Activated T-cell treated with anti-CD3 and anti-CD28 coated beads for 4 hours (primary cell): ENCODE data around the gene PCSK6.
"Not testable (repeated sequence)": the region's sequence is repeated elsewhere in the genome, so short reads cannot be mapped to it uniquely, and the experiment has no call there.

Experiments used
- DNase-seq: peaks from one replicate; pipeline ENCODE4 v3.0.0-alpha.2; 2020

PCSK6 gene

GRCh38 chr15:101394654-101395053, 94.9 kb downstream of the PCSK6 start:
- DNase-seq = no peak

- DNase-seq = no peak
Measured at GRCh38 chr15:101394056-101394630, 95.4 kb downstream of the PCSK6 start.

GRCh38 chr15:101393172-101393571, 96.3 kb downstream of the PCSK6 start:
- DNase-seq = no peak

DNA sequence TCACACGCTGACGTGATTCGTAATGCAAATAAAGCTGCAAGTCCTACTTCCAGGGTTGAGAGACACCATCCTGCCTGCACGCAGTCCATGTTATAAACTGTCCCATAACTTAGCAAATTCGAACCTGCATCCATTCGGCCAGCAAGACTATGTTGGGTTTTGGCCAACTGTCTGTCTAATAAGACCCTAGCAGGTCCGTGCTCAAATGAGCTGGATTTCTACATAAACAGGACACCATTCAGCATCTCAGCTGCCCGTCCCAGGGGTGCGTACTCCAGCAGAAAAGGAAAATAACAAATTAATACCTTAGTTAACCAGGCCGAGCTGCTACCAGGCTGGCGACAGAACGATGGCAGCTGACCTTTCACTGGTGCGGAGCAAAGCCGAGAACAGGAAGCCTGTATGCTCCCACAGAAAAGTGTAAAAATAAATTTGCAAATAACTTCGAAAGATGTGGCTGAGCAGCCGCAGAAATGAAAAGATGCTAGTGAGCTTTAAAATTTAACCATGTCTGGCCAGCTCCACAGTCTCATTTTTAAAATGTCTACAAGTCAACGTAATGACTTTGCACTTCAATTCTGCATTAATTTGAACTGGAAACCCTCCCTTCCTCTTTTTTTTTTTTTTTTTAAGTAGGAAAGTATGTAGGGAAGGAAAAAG, 97.4 kb downstream of the PCSK6 start:
- no peak for DNase-seq

- no peak for DNase-seq
Measured at GRCh38 chr15:101391431-101391830, 98.1 kb downstream of the PCSK6 start.

DNA sequence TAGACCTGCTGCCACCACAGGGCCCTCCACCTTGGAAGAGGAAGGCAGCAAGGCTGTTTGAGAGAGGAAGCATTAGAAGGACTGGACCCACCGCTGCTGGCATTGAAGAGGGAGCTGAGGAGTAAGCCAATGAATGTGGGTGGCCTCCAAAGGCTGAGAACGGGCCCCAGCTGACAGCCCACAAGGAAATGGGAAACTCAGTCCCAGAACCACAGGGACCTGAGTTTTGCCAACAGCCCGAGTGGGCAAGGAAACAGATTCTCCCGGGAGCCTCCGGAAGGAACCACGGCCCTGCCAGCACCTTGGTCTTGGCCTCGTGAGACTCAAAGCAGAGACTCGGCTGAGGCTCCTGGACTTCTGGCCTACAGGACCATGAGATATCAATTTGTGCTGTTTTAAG, 99.0 kb downstream of the PCSK6 start:
- DNase-seq = no peak

DNA sequence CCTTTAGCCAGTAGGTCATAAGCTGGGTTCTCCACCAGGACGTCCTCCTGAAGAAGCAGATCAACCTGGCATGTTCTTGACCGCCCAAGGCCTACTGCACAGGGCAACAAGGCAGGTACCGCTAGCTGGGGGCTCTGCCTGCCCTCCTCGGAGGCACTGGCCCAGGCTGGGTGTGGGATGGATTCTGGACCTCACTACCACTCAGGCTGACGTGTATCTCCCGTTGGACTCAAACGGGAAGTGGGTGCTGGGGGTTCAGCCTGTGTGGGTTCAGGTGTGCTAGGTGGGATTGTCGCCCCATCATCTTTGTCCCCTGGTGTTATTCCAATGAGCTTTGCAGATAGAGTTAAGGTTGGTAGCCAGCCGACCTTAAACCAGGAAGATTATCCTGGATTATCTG, 99.4 kb downstream of the PCSK6 start:
- no peak for DNase-seq

DNA sequence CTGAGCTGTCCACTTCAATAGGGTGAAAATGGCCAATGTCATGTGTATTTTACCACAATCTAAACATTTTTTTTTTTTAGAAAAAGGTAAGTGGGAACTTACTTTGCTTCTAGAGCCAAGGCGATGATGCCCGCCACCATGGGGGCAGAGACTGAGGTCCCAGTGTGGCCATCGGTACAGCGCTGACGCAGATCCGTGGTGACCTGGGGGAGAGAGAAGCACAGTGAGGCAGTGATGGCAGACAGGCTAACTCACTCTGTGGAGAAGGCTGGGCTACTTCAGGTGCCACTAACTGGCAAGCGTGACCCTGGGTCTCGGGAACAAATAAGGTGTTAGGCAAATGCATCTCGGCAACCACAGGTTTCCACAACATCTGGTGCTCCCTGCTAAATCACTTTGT, 100.1 kb downstream of the PCSK6 start:
- DNase-seq = no peak

- DNase-seq = no peak
Measured at GRCh38 chr15:101388046-101388445, 101.5 kb downstream of the PCSK6 start.

DNA sequence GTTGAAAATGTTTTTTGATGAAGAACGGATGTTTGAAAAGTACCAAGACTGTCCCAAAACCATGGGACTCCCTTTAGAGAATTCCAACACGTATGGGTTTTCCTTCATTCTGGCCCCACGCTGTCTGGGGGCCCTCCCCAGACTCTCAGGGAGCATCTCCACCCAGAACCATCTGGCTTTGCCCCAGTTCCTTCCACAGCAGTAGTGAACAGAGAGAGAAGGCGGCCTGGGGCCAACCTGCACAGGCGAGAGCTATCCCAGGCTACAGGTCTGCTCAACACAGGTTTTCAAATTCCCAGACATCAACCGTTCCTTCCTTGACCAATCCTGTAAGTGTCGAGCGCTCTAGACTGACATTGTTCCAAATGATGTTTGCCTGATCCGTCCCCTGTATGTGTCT, 101.9 kb downstream of the PCSK6 start:
- DNase-seq = no peak

- DNase-seq = no peak
Measured at GRCh38 chr15:101386967-101387366, 102.5 kb downstream of the PCSK6 start.

DNA sequence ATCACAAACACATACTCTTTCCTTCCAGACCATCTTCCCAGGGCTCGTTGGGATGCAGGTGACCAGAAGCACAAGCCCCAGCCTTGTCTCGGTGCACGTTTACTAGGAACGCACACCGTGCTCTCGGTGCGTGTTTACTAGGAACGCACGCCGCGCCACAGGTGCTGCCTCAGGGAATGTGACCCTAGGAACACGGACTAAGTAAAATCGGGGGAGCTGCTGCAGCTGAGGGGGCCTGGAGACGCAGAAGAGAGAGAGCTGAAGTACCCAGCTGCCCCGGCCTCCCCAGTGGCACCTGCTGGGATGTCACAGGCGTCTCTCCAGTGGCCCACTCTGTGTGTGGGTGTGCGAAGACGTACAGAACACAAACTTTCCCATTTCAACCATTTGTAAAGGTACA, 103.5 kb downstream of the PCSK6 start:
- DNase-seq = no peak

- DNase-seq = no peak
Measured at GRCh38 chr15:101384276-101384675, 105.2 kb downstream of the PCSK6 start.

- DNase-seq = no peak
Measured at GRCh38 chr15:101382544-101382943, 107.0 kb downstream of the PCSK6 start.

DNA sequence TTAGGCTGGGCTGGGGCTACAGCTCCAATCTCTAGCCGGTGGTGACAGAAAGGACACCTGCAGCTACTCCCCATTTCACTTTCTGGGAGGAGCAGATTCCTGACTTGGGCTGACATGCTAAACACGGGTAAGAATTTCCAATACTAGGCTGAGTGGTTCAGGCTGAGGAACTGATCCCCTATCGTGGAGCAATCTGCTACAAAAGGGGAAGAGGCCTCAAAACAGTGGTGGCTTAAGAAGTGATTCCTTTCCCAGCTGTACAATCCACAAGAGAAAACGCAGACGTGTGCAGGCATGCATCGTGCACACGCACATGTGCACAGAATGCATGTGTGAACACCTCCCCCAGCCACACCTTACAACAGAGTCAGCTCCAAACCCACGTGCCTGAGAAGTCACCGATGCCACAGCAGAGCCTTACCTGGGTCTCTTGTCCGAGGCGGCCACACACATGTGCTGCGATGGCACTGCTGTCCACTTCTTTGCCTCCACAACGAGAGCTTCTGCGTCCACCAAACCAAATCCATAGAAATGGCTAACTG, 107.8 kb downstream of the PCSK6 start:
- no peak for DNase-seq

- DNase-seq = no peak
Measured at GRCh38 chr15:101380146-101380545, 109.4 kb downstream of the PCSK6 start.

- DNase-seq = no peak
Measured at GRCh38 chr15:101379647-101380046, 109.9 kb downstream of the PCSK6 start.

GRCh38 chr15:101378879-101379278, 110.6 kb downstream of the PCSK6 start:
- no peak for DNase-seq

GRCh38 chr15:101378171-101378755, 111.2 kb downstream of the PCSK6 start:
- no peak for DNase-seq

DNA sequence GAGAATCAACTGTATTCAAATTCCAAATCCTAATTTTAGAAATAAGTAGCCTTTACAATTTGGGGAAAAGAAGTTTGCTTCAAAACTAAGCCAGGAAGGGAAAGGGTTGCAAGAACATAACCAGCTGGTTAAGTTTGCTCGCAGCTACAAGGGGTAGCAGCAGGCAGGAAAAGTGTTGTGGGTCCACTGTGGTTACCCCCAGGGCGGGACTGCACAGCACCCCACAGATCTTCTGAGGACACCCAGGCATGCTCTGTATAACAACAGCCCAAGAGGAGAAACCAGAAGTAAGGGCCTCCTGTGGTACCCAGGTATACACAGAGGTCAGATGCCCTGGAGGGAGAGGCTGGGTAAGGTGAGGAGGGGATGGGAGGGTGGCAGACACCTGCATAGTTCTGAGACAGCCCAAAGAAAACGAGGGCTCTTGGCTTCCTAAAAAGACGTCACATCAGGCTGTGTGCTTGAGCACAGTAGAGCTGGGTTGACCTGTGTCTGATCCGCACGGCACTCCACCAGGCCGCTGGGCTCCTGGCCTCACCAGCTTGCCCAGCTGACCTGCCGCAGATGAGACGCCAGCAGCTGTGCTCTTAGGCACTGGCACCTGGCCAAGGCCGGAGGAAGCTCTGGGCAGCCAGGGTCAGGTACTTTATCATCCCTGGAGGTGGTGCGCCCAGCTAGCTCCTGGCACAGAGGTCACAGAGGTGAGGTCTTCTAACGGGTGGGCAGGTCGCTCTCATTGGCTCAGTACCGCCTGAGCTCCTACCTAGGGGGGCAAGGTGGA, 112.7 kb downstream of the PCSK6 start:
- no peak for DNase-seq

GRCh38 chr15:101375006-101375405, 114.5 kb downstream of the PCSK6 start:
- DNase-seq = not testable (repeated sequence)

- no peak for DNase-seq
Measured at GRCh38 chr15:101374326-101374725, 115.2 kb downstream of the PCSK6 start.

DNA sequence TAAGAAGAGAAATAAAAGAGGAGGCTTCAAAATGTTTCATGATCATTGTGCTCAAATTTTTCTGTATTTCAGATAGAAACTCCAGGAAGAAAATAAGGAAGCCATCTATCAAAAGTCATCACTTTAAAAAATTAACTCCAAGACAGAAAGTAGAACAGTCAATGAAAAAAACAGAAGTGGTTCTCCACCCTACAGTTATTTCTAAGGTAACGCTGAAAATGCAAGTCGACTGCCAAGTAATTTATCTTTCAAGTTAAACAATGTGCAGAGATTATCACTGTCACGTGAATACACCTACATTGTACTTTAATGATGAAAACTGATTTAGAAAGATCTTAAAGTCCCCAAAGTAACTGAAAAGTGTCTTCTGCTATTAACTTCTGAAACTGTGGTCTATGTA, 115.9 kb downstream of the PCSK6 start:
- DNase-seq = no peak
